Right atrium auricular region (tissue), 2 donors: ENCODE data around the gene TRAF3IP1. TPM values are rescaled to one million over a fixed set of nuclear protein-coding genes. Genes with fewer than 3 reads are reported as not detected.

ENCODE experiments used
- DNase-seq: peaks from one replicate; pipeline ENCODE4 v3.0.0-alpha.2; 2019; ENCODE audit warnings: low spot score
- H3K27ac ChIP-seq, 2 donors: fragments of 200-600 bp; sonication (generic); 1 replicate in 1 of 2; 2 replicates in 1 of 2; pipeline ENCODE4 v1.5.1; 2016 to 2019
- H3K27me3 ChIP-seq, 2 donors: fragments of 200-600 bp; sonication (generic); one replicate each; pipeline versions ENCODE4 v1.5.1 to v1.6.0; 2017 to 2019
- H3K36me3 ChIP-seq: fragments of 200-600 bp; sonication (generic); one replicate; pipeline ENCODE4 v1.5.1; 2016
- H3K4me1 ChIP-seq, 2 donors: fragments of 200-600 bp; sonication (generic); one replicate each; pipeline versions ENCODE4 v1.5.1 to v1.6.0; 2017 to 2019
- H3K4me3 ChIP-seq, 2 donors: fragments of 200-600 bp; sonication (generic); 1 replicate in 1 of 2; 2 replicates in 1 of 2; pipeline ENCODE4 v1.5.1; 2017 to 2019; ENCODE audit warnings: mild to moderate bottlenecking in 1 of 2, moderate library complexity in 1 of 2
- H3K9me3 ChIP-seq, 2 donors: fragments of 200-600 bp; sonication (generic); one replicate each; pipeline ENCODE4 v1.5.1; 2019
- CTCF ChIP-seq, 2 donors: fragments of 200-600 bp; sonication (generic); IDR thresholded peaks; one replicate each; pipeline ENCODE4 v1.5.1; 2019; ENCODE audit warnings: antibody characterized with exemption in 2 of 2
- total RNA-seq, 2 donors: library from RNA; depleted of rRNA; stranded (reverse); fragments of >200 nt; gene quantifications; one replicate each; pipeline ENCODE4 v1.1.0, GENCODE V29; 2016

Gene TRAF3IP1
- total RNA-seq, 2 donors from 2014 or later = 5.0 to 5.8 TPM

GRCh38 chr2:238391042-238391689 lies 70.8 kb downstream of the TRAF3IP1 start:
- Histone ChIP-seq H3K9me3 (no peaks in the 10 kb centered on the region), H3K4me1 (no peaks in the 10 kb centered on the region), H3K27ac (peak overlapping the region; percentile 47 to 90), H3K36me3 (no peaks in the 10 kb centered on the region), H3K4me3 (no peak overlapping the region), H3K27me3 (no peaks in the 10 kb centered on the region)
- DNase-seq = no peak
- no peak for TF ChIP-seq CTCF (IDR thresholded peaks at IDR 0.05)

- Histone ChIP-seq H3K36me3 (peaks cover 3% of the 10 kb centered on the region), H3K4me3 (no peak overlapping the region), H3K9me3 (no peaks in the 10 kb centered on the region), H3K27me3 (no peaks in the 10 kb centered on the region), H3K27ac (no peak overlapping the region), H3K4me1 (no peaks in the 10 kb centered on the region)
- no peak for TF ChIP-seq CTCF (IDR thresholded peaks at IDR 0.05)
- DNase-seq = no peak
These were observed 76.3 kb downstream of the TRAF3IP1 start for GRCh38 chr2:238396663-238397062.

GRCh38 chr2:238397356-238397755 lies 77.0 kb downstream of the TRAF3IP1 start:
- Histone ChIP-seq H3K4me1 (no peaks in the 10 kb centered on the region), H3K27me3 (no peaks in the 10 kb centered on the region), H3K9me3 (no peaks in the 10 kb centered on the region), H3K4me3 (no peak overlapping the region), H3K36me3 (peaks cover 3% of the 10 kb centered on the region), H3K27ac (no peak overlapping the region)
- no peak for TF ChIP-seq CTCF (IDR thresholded peaks at IDR 0.05)
- DNase-seq = no peak

- Histone ChIP-seq H3K4me3 (no peak overlapping the region), H3K36me3 (peaks cover 3% of the 10 kb centered on the region), H3K9me3 (no peaks in the 10 kb centered on the region), H3K27me3 (no peaks in the 10 kb centered on the region), H3K27ac (no peak overlapping the region), H3K4me1 (no peaks in the 10 kb centered on the region)
- no peak for TF ChIP-seq CTCF (IDR thresholded peaks at IDR 0.05)
- no peak for DNase-seq
These were observed 78.3 kb downstream of the TRAF3IP1 start for GRCh38 chr2:238398577-238398976.

- Histone ChIP-seq H3K36me3 (peaks cover 3% of the 10 kb centered on the region), H3K4me3 (no peak overlapping the region), H3K27me3 (no peaks in the 10 kb centered on the region), H3K27ac (no peak overlapping the region), H3K4me1 (no peaks in the 10 kb centered on the region), H3K9me3 (no peaks in the 10 kb centered on the region)
- DNase-seq = no peak
- no peak for TF ChIP-seq CTCF (IDR thresholded peaks at IDR 0.05)
These were observed 78.8 kb downstream of the TRAF3IP1 start for GRCh38 chr2:238399094-238399493.

- H3K27me3 ChIP-seq = no peaks in the 10 kb centered on the region
- TF ChIP-seq CTCF (IDR thresholded peaks at IDR 0.05) = no peak
- H3K9me3 ChIP-seq = no peaks in the 10 kb centered on the region
- no peaks in the 10 kb centered on the region for H3K4me1 ChIP-seq
- no peak overlapping the region for H3K27ac ChIP-seq
- H3K4me3 ChIP-seq = no peak overlapping the region
- no peak for DNase-seq
- peaks cover 3% of the 10 kb centered on the region for H3K36me3 ChIP-seq
These were observed 81.2 kb downstream of the TRAF3IP1 start for GRCh38 chr2:238401551-238401950.
